Activated T-cell treated with anti-CD3 and anti-CD28 coated beads, Interleukin-2, amount 50 U/mL, for 4 hours (primary cell): ENCODE results near the gene ANKRD1. TPM values are rescaled to one million over a fixed set of nuclear protein-coding genes. Genes with fewer than 3 reads are reported as not detected.
A peak's percentile ranks its signal among the peaks of the same experiment; 100 is the strongest.
"Not testable (repeated sequence)": the region's sequence is repeated elsewhere in the genome, so short reads cannot be mapped to it uniquely, and the experiment has no call there.

Experiments
- ATAC-seq, 2 donors: fragments of 200-7000 bp; cut with Tn5 transposase; one replicate each; pipeline ENCODE4 v1.10.0; 2021
- DNase-seq: peaks from one replicate; pipeline ENCODE4 v3.0.0-alpha.2; 2020
- H3K27me3 Mint-ChIP-seq: one replicate; pipeline ENCODE4 v1.8.0; 2021; ENCODE audit warnings: low read depth, mixed read lengths
- H3K36me3 Mint-ChIP-seq: one replicate; pipeline ENCODE4 v1.8.0; 2022; ENCODE audit warnings: mixed read lengths; ENCODE audit not compliant: insufficient read depth
- H3K4me1 Mint-ChIP-seq: one replicate; pipeline ENCODE4 v1.8.0; 2021; ENCODE audit warnings: low read depth, mixed read lengths
- H3K4me3 Mint-ChIP-seq: one replicate; pipeline ENCODE4 v1.8.0; 2021; ENCODE audit warnings: mild to moderate bottlenecking, moderate library complexity, mixed read lengths
- H3K9me3 Mint-ChIP-seq: one replicate; pipeline ENCODE4 v1.8.0; 2021; ENCODE audit warnings: mixed read lengths
- total RNA-seq, 3 donors: library from RNA; stranded (reverse); gene quantifications; one replicate each; pipeline ENCODE4 v1.2.1, GENCODE V29; 2021

The ANKRD1 gene
- total RNA-seq, 3 donors from 2014 or later, result not detected

DNA sequence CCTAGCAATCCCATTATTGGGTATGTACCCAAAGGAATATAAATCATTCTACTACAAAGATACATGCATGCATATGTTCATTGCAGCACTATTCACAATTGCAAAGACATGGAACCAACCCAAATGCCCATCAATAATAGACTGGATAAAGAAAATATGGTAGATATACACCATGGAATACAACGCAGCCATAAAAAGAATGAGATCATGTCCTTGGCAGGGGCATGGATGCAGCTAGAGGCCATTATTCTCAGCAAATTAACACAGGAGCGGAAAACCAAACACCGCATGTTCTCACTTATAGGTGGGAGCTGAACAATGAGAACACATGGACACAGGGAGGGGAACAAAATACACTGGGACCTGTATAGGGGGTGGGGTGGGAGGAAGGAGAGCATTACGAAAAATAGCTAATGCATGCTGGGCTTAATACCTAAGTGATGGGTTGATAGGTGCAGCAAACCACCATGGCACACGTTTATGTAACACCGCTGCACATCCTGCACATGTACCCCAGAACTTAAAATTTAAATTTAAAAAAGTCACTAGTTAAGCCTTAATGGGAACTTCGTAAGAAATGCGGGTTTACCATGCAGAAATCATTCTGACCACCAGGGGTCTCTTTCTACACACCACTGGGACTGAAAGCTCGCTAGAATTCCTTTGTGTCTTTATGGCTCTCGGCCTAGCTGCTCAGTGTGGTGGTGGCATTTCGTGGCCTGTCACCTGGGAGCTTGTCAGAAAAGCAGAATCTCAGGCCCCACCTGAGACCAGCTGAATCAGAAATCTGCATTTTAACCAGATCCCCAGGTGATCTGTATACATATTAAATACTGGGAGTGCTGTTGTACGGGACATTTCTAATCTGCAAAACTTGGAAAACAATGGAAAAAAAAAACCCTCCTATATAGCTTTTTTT, 9.5 kb downstream of the ANKRD1 start:
- H3K9me3 Mint-ChIP-seq, result no peaks in the 10 kb centered on the region
- peak; percentile 15 for DNase-seq
- peak; percentile 69 to 76 for ATAC-seq

DNA sequence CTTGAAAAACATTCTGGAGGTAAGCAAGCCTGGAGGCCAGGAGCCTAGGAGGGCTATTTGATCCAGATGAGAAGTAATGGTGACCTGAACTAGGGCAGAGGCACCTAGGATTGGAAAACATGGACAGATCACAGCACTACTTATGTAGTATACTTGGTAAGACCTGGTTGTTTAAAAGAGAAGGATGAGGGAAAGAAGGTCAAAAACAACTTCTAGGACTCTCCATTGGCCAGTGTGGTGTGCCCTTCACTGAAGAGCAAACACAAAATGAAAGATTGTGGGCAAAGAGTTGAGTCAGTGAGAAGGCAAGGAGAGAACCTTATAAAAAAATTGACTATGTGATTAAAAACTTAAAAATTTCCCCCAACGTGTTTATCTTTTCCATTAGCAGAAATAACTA, 14.3 kb downstream of the ANKRD1 start:
- DNase-seq (no peak), ATAC-seq (peak in 1 of 2 donors; percentile 52)
- Mint-ChIP-seq H3K27me3 (no peaks in the 10 kb centered on the region), H3K4me1 (peaks cover 9% of the 10 kb centered on the region), H3K4me3 (no peak overlapping the region), H3K9me3 (no peaks in the 10 kb centered on the region), H3K36me3 (peaks cover 33% of the 10 kb centered on the region)

More for the DNA sequence above, 9.5 kb downstream of the ANKRD1 start:
- H3K4me3 Mint-ChIP-seq, result no peak overlapping the region
- peaks cover 3% of the 10 kb centered on the region for H3K27me3 Mint-ChIP-seq
- peaks cover 5% of the 10 kb centered on the region for H3K4me1 Mint-ChIP-seq
- peaks cover 10% of the 10 kb centered on the region for H3K36me3 Mint-ChIP-seq

DNA sequence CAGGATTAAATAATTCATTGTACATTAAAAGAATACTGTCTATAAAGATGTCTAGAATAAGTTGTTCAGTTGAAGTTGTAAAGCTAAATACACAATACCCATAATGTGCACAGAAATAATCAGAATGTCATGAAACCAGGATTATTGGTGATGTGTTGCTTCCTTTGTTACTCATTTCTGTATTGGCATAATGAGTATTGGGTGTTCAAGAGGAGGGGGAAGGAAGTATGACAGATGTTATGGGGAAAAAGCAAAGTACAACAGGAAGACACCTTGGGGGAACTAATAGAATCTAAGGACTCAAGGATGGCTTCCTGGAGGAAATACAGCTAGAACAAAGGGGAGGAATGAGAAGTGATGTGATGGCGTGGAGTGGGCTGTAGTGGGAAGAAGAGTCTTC, 15.0 kb downstream of the ANKRD1 start:
- peak; percentile 43 to 54 for ATAC-seq
- Mint-ChIP-seq H3K4me3 (no peak overlapping the region), H3K9me3 (no peaks in the 10 kb centered on the region), H3K4me1 (peaks cover 9% of the 10 kb centered on the region), H3K27me3 (no peaks in the 10 kb centered on the region), H3K36me3 (peaks cover 39% of the 10 kb centered on the region)
- DNase-seq, result no peak

DNA sequence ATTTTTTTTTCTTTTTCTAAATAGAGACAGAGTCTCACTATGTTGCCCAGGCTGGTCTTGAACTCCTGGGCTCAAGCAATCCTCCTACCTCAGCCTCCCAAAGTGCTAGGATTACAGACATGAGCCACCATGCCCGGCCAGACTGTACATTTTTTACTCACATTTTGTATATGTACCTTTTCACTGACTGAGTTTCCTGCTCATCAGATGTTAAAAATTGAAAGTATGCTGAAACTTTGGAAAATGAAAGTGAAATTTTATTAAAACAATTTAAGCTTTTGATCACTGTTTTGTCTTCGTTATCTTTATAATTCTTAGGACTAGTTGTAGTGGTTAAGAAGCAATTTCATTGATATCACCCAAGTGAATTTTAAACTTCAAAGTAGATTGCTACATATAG, 24.0 kb downstream of the ANKRD1 start:
- peak in 1 of 2 donors; percentile 10 for ATAC-seq
- H3K4me3 Mint-ChIP-seq, H3K9me3 Mint-ChIP-seq, DNase-seq, H3K27me3 Mint-ChIP-seq: not testable (repeated sequence)
- Mint-ChIP-seq H3K36me3 (peaks cover 50% of the 10 kb centered on the region), H3K4me1 (peaks cover 16% of the 10 kb centered on the region)

DNA sequence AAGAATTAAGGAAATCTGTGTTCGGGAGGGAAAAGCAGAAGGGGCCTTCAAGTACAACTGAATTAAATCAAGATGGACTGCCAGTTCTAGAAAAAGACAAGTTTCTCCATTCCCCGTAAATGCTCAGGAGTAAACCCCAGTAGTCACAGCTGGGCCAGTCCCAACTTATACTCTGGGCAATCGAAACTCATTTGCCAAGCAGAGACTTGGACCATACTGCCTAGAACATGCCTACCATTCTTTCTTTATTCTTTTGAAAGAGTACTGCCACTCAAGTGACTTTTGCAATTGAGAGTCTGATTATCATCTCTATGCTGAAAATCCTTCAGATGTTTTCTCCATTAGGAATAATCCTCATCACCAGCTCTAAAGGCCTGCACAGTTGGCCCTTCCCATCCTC, 27.7 kb downstream of the ANKRD1 start:
- Mint-ChIP-seq H3K27me3 (no peaks in the 10 kb centered on the region), H3K4me1 (peaks cover 17% of the 10 kb centered on the region), H3K4me3 (no peak overlapping the region), H3K36me3 (peaks cover 57% of the 10 kb centered on the region), H3K9me3 (no peaks in the 10 kb centered on the region)
- DNase-seq, result no peak
- ATAC-seq, result no peak

DNA sequence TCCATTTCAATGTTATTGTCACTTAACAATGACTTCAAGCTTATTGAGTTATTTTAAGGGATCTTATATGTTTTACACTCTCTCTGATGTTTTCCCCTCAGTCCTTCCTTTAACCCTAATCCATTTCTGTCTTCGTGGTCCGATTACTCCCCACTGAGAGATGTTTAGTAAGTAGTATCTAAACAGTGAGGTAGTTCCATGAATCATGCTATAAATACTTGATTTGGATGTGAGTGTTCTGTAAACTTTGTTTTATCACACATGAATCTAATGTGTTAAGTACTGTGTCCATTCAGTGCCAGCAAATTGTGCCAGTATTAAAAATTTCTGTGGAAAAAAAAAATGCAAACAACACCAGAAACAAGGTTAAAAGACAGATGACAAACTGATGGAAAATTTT, 30.5 kb downstream of the ANKRD1 start:
- Mint-ChIP-seq H3K27me3 (no peaks in the 10 kb centered on the region), H3K4me1 (peaks cover 5% of the 10 kb centered on the region), H3K9me3 (no peaks in the 10 kb centered on the region), H3K36me3 (peaks cover 60% of the 10 kb centered on the region), H3K4me3 (no peak overlapping the region)
- no peak for ATAC-seq
- no peak for DNase-seq

DNA sequence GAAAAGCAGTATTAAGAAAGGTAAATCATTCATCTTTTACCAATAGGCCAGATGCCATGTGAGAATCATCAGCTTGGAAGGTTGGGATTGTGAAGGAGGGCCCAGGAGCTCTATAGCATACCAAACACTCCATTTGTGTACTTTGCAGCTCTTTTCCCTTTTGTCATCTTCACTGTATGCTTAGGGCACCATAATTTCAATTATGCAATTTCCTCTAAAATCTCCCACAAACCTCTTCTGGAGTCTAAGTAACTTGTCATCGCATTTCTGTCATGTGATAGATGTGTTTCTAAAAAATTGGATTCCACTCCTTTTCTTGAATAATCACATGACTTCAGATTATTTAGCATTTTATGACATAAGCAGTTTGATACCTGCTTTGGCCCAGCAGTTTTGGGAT, 31.3 kb downstream of the ANKRD1 start:
- ATAC-seq (no peak), DNase-seq (no peak)
- Mint-ChIP-seq H3K27me3 (no peaks in the 10 kb centered on the region), H3K36me3 (peaks cover 58% of the 10 kb centered on the region), H3K9me3 (no peaks in the 10 kb centered on the region), H3K4me3 (no peak overlapping the region), H3K4me1 (peaks cover 5% of the 10 kb centered on the region)

DNA sequence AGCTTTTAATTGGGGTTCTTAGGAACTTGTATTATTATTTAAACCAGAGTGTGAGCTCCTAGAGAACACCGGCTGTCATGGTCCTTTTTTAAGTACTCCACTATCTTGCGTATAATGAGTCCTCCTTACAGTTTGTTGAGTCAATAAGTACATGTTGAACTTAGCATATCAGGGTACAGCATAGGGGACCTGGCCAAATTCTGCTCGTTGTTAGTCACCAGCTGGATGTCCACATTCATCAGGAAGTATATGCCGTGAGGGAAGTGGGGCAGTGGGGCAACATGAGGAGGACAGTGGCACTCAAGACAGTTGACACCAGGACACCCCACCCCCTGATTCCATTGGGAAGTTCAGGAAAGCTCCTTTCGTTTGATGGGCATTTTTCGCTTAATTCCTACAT, 32.5 kb downstream of the ANKRD1 start:
- peaks cover 57% of the 10 kb centered on the region for H3K36me3 Mint-ChIP-seq
- no peak overlapping the region for H3K4me3 Mint-ChIP-seq
- ATAC-seq (no peak), DNase-seq (no peak)
- peaks cover 5% of the 10 kb centered on the region for H3K4me1 Mint-ChIP-seq
- no peaks in the 10 kb centered on the region for H3K9me3 Mint-ChIP-seq
- no peaks in the 10 kb centered on the region for H3K27me3 Mint-ChIP-seq

DNA sequence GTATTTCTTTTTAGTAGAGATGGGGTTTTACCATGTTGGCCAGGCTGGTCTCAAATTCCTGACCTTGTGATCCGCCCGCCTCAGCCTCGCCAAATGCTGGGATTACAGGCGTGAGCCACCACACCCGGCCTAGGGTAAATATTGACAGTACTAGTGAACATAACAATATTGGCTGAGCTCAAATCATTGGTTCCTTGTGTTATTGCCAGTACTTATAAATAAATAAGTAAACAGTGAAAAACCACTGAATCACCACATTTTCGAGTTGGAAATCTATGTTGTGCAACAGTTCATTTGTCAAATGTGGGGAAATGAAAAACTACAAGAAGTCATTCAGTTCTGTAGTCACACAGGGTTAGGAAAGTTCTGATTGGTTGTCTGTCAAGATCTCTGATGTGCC, 33.3 kb downstream of the ANKRD1 start:
- no peaks in the 10 kb centered on the region for H3K9me3 Mint-ChIP-seq
- H3K4me1 Mint-ChIP-seq, result peaks cover 4% of the 10 kb centered on the region
- no peak for DNase-seq
- no peak overlapping the region for H3K4me3 Mint-ChIP-seq
- H3K36me3 Mint-ChIP-seq, result peaks cover 55% of the 10 kb centered on the region
- no peaks in the 10 kb centered on the region for H3K27me3 Mint-ChIP-seq
- no peak for ATAC-seq

DNA sequence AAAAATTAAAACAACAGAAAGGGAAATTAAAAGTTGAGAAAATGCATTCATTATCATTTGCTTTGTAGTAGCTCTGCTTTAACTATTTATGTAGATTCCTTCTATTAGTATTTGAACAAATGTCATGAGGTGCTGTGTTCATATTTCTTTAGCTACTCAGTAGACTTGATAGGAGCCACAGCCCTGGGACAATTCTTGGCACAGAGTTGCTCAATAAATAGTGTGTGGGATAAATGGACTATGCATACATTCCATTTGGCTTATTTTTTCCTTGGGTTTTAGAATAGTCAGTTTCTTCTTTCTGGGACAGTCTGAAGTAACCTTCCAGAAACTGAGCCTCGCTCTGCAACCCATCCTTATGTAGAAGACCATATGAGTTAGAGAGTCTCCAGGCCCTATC, 35.7 kb downstream of the ANKRD1 start:
- peaks cover 50% of the 10 kb centered on the region for H3K36me3 Mint-ChIP-seq
- no peak for DNase-seq
- no peaks in the 10 kb centered on the region for H3K4me1 Mint-ChIP-seq
- H3K4me3 Mint-ChIP-seq, result no peak overlapping the region
- ATAC-seq, result no peak
- H3K27me3 Mint-ChIP-seq, result no peaks in the 10 kb centered on the region
- H3K9me3 Mint-ChIP-seq, result no peaks in the 10 kb centered on the region

DNA sequence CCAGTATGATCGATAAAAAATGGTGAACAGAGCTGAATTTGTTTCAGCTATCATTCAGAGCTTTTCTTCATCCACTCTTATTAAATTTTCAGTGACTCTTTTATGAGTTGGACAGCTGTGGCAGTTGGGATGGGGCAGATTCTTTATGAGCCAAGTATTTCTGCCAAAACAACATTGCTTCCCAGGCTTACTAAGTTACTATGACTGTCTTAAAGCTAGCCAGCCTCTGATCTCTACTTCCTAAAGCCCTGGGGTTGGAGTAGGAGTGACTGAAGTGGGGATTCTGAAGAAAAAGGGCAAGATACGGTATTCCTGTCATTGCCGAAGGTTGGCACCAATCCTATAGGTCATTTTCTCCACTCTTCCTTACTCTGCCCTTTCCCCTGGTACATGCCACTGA, 36.5 kb downstream of the ANKRD1 start:
- ATAC-seq, result no peak
- Mint-ChIP-seq H3K4me3 (no peak overlapping the region), H3K4me1 (peaks cover 2% of the 10 kb centered on the region), H3K9me3 (no peaks in the 10 kb centered on the region), H3K36me3 (peaks cover 47% of the 10 kb centered on the region), H3K27me3 (no peaks in the 10 kb centered on the region)
- DNase-seq, result no peak

DNA sequence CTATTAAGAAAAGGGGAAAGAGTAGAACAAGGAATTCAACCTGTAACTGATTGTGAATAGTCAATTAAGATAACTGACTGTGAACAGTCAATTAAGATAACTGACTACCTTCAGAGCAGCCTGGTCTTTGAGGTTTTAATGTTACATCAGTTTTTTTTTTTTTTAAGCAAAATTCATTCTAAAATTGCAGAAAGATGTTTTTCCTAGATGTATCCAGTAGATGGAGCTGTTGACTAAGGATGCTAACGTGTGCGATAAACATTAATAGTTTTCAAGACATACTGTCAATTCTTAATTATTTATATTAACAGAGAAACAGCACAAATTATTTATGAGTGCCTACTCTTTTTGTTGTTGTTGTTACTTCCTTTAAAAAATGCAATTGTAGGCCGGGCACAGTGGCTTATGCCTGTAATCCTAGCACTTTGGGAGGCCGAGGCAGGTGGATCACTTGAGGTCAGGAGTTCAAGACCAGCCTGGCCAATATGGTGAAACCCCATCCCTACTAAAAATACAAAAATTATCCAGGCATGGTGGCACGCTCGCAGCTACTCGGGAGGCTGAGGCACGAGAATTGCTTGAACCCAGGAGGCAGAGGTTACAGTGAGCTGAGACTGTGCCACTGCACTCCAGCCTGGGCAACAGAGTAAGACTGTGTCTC, 40.7 kb downstream of the ANKRD1 start:
- H3K9me3 Mint-ChIP-seq, H3K4me3 Mint-ChIP-seq, DNase-seq, H3K4me1 Mint-ChIP-seq, ATAC-seq, H3K27me3 Mint-ChIP-seq: not testable (repeated sequence)
- H3K36me3 Mint-ChIP-seq, result peaks cover 46% of the 10 kb centered on the region

DNA sequence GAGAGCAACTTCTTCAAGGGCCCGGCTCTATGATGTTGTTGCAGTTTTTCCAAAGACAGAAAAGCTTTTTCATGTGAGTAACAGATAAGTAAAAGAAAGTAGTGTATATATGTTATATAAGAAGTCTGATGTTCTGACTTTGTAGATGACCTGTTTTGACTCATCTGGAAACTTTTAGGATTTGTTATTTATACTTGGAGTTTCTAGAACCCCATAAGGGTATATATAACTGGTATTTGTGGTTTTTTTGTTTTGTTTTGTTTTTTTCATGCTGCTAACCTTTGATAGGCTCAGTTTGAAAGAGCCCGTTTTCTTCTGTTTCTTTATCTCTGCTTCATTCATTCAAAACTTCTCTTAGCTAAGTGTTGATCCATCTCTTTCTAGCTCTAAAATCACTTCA, 41.8 kb downstream of the ANKRD1 start:
- DNase-seq (no peak), ATAC-seq (peak in 1 of 2 donors; percentile 34)
- H3K36me3 Mint-ChIP-seq, result peaks cover 43% of the 10 kb centered on the region
- peaks cover 8% of the 10 kb centered on the region for H3K4me1 Mint-ChIP-seq
- no peaks in the 10 kb centered on the region for H3K27me3 Mint-ChIP-seq
- H3K9me3 Mint-ChIP-seq, result no peaks in the 10 kb centered on the region
- H3K4me3 Mint-ChIP-seq, result no peak overlapping the region

DNA sequence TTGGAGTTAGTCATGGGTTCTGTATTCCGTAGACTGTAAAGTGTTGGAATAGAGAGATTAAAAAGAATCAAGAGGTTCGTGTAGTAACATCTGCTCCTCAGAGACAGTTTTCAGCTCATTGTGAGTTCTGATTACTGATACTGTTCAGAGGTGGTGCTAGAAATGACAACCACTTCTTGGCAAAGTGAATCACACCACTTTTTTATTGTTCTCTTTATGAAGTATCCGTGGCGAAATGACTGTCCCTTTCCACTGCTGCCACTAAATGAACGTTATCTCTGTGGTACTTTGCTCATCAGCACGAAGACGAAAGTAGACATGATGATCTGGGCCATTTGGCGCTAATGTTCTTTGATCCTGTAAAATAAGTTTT, 48.3 kb downstream of the ANKRD1 start:
- Mint-ChIP-seq H3K4me3 (peak overlapping the region; percentile 99), H3K9me3 (peaks cover 3% of the 10 kb centered on the region)
- DNase-seq, result no peak

More for the DNA sequence above, 48.3 kb downstream of the ANKRD1 start:
- peak; percentile 68 for ATAC-seq
- Mint-ChIP-seq H3K27me3 (peaks cover 16% of the 10 kb centered on the region), H3K36me3 (peaks cover 19% of the 10 kb centered on the region), H3K4me1 (peaks cover 30% of the 10 kb centered on the region)
